ENCODE data around the gene EHBP1L1. TPM values are rescaled to one million over a fixed set of nuclear protein-coding genes. Genes with fewer than 3 reads are reported as not detected.

EHBP1L1 gene
- total RNA-seq, 1 experiment from 2014 or later: 105 TPM

DNA sequence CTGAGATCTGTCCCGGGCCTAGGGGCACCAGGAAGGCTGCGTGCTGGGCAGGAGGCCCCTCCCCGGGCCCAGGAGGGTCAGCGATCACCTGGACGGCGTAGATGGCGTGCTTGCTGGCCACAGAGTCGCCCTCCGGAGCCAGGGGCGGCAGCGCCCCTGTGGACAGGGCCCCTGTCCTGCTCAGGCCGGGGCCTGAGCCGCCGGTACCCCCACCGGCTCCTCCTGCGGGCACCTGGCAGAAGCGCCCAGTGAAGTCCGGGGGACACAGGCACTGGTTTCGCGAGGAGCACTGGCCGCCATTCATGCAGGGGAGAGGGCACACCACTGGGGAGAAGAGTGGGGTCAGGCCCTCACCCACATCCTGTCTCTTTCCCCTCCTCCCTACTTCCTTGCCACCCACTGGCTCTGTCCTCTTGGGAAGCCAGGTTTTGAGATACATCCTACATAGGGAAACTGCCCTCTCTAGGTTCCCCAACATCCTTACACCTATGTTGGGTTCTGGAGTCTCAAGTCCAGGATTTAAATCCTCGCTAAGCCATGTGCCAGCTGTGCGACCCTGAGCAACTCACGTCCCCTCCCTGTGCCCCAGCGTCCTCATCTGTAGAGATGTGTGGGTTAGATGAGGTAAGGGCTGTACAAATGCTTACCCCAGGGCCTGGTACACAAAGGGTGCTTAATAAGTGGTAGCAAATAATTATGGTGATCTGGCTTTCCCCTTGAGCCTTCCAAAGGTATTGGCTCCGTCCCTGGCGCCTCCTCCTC is 21.6 kb upstream of the EHBP1L1 start (continued):
- TF ChIP-seq, protein P1, sequence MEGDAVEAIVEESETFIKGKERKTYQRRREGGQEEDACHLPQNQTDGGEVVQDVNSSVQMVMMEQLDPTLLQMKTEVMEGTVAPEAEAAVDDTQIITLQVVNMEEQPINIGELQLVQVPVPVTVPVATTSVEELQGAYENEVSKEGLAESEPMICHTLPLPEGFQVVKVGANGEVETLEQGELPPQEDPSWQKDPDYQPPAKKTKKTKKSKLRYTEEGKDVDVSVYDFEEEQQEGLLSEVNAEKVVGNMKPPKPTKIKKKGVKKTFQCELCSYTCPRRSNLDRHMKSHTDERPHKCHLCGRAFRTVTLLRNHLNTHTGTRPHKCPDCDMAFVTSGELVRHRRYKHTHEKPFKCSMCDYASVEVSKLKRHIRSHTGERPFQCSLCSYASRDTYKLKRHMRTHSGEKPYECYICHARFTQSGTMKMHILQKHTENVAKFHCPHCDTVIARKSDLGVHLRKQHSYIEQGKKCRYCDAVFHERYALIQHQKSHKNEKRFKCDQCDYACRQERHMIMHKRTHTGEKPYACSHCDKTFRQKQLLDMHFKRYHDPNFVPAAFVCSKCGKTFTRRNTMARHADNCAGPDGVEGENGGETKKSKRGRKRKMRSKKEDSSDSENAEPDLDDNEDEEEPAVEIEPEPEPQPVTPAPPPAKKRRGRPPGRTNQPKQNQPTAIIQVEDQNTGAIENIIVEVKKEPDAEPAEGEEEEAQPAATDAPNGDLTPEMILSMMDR (IDR thresholded peaks at IDR 0.05 in 2 of 3, conservative IDR thresholded peaks at IDR 0.05 in 1 of 3; ENCODE audit: borderline replicate concordance in 1 of 3, insufficient read depth in 1 of 3, low read depth in 2 of 3, low read length in 2 of 3): no peak
- TF ChIP-seq TCF7L2 (IDR thresholded peaks at IDR 0.05; ENCODE audit: borderline replicate concordance, extremely low read depth, insufficient read depth, insufficient read length): no peak
- no peak for TF ChIP-seq ELF1 (IDR thresholded peaks at IDR 0.05; ENCODE audit: borderline replicate concordance, low read depth)
- TF ChIP-seq EZH2phosphoT487 (IDR thresholded peaks at IDR 0.05; ENCODE audit: borderline replicate concordance): no peak
- no peak for TF ChIP-seq POLR2A (IDR thresholded peaks at IDR 0.05; ENCODE audit: borderline replicate concordance, extremely low read depth, insufficient read depth, insufficient read length)
- TF ChIP-seq, protein P2, sequence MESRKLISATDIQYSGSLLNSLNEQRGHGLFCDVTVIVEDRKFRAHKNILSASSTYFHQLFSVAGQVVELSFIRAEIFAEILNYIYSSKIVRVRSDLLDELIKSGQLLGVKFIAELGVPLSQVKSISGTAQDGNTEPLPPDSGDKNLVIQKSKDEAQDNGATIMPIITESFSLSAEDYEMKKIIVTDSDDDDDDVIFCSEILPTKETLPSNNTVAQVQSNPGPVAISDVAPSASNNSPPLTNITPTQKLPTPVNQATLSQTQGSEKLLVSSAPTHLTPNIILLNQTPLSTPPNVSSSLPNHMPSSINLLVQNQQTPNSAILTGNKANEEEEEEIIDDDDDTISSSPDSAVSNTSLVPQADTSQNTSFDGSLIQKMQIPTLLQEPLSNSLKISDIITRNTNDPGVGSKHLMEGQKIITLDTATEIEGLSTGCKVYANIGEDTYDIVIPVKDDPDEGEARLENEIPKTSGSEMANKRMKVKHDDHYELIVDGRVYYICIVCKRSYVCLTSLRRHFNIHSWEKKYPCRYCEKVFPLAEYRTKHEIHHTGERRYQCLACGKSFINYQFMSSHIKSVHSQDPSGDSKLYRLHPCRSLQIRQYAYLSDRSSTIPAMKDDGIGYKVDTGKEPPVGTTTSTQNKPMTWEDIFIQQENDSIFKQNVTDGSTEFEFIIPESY (IDR thresholded peaks at IDR 0.05; ENCODE audit: extremely low read depth, insufficient replicate concordance, low read length): no peak

DNA sequence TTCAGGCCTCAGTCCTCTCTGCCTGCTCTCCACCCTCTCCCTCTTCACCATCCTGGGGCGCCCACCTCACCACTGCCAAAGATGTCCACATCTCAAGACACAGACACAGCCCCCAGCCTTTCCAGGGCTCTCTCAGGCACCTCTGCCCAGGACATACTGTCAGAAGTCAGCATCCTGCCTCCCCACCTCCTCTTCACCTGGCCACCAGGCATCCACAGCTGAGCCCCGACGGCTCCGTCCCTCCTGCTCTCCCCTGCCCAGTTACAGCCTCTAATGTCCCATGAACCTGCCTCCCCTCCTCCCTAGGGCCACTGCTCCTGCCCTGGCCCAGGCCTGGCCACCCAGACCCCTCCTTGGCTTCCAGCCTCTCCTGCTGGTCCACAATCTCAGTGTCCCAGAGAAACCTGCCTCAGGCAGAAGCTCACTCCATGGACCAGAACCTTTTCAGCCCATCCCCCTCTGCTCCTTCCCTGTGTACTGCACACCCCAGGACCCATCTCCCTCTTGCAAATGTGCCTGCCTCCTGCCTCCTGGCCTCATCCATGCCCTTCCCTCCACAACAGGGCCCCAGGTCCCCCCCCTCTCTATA is 20.9 kb upstream of the EHBP1L1 start:
- H3K9me3 ChIP-seq (ENCODE audit: control insufficient read depth in 1 of 2, insufficient read depth in 1 of 2, low read depth in 1 of 2, low read length in 2 of 2): no peaks in the 10 kb centered on the region
- H3K4me3 ChIP-seq (replicated peaks in 1 of 2; ENCODE audit: low read depth in 1 of 2, low read length in 2 of 2): peak overlapping the region; percentile 31 to 68
- H3K9me2 ChIP-seq (ENCODE audit: insufficient read depth): no peaks in the 10 kb centered on the region
- H3K27me3 ChIP-seq (ENCODE audit: insufficient read depth, low read length): no peaks in the 10 kb centered on the region
- peak overlapping the region; percentile 99 for H3K27ac ChIP-seq (ENCODE audit: low read depth, low read length)
- BruUV-seq (replicated peaks): no TSS peak
- H4K20me1 ChIP-seq (ENCODE audit: insufficient read depth): no peaks in the 10 kb centered on the region
- H2AFZ ChIP-seq (ENCODE audit: low read depth, low read length, poor library complexity, severe bottlenecking): no peak overlapping the region
- H3K4me2 ChIP-seq (ENCODE audit: low read length): peak overlapping the region; percentile 96
- H3K4me1 ChIP-seq (ENCODE audit: control insufficient read depth in 1 of 2, insufficient read depth in 2 of 2, low read length in 2 of 2): peaks cover 75 to 91% of the 10 kb centered on the region in 2 experiments
- ChIA-PET CTCF (no interaction called here), POLR2A (interaction anchor here (0.9 to 1.4 kb wide), 2 partner anchors 8 to 55 kb away, joined by 3 to 4 read pairs; no protein-coding TSS in a partner anchor), RAD21 (ENCODE audit: low non-redundant PET in 1 of 2, low total read pairs in 2 of 2, uncharacterized antibody in 2 of 2, unreplicated experiment in 2 of 2) (no interaction called here)
- H3K9ac ChIP-seq (ENCODE audit: low read length): peak overlapping the region; percentile 83
- H3K79me2 ChIP-seq (ENCODE audit: insufficient read depth, low read length): peaks cover 28% of the 10 kb centered on the region
- no peak for ATAC-seq
- peaks cover 0 to 4% of the 10 kb centered on the region in 2 experiments; a peak in 2 of 4 replicates for H3K36me3 ChIP-seq (ENCODE audit: control insufficient read depth in 1 of 2, insufficient read depth in 2 of 2, low read length in 2 of 2)
- intact Hi-C loops (cut with micrococcal nuclease): no loop called here
- DNase-seq (ENCODE audit: low read depth, low spot score): no peak
- TF ChIP-seq CBX3 (IDR thresholded peaks at IDR 0.05; ENCODE audit: low read depth) (no peak), ZNF274 (IDR thresholded peaks at IDR 0.05; ENCODE audit: low read depth, low read length) (no peak), RAD21 (IDR thresholded peaks at IDR 0.05; ENCODE audit: low read depth) (no peak), TCF7L2 (IDR thresholded peaks at IDR 0.05; ENCODE audit: borderline replicate concordance, extremely low read depth, insufficient read depth, insufficient read length) (no peak), EGR1 (IDR thresholded peaks at IDR 0.05; ENCODE audit: low read depth) (no peak), ZFX (IDR thresholded peaks at IDR 0.05) (no peak)
- TF ChIP-seq, protein P2 (IDR thresholded peaks at IDR 0.05; ENCODE audit: extremely low read depth, insufficient replicate concordance, low read length): no peak
- TF ChIP-seq, protein P3, sequence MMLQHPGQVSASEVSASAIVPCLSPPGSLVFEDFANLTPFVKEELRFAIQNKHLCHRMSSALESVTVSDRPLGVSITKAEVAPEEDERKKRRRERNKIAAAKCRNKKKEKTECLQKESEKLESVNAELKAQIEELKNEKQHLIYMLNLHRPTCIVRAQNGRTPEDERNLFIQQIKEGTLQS (IDR thresholded peaks at IDR 0.05): no peak
- TF ChIP-seq, protein P4, sequence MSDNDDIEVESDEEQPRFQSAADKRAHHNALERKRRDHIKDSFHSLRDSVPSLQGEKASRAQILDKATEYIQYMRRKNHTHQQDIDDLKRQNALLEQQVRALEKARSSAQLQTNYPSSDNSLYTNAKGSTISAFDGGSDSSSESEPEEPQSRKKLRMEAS (IDR thresholded peaks at IDR 0.05): no peak
